GM18519 (cell line): ENCODE measurements around the gene M6PR.

Experiments
- ATAC-seq: cut with Tn5 transposase; IDR thresholded peaks from one replicate; pipeline ENCODE4 v1.9.1; 2021; ENCODE audit warnings: mild to moderate bottlenecking, moderate library complexity; ENCODE audit not compliant: unreplicated experiment, low FRiP score

The M6PR gene

GRCh38 chr12:8949342-8950220 is at the start of gene M6PR:
Gene M6PR, minus strand, starts transcription at chr12:8949645. Its CDS starts 3,241 bp downstream, at chr12:8946404.
- ATAC-seq: peak; percentile 78

DNA sequence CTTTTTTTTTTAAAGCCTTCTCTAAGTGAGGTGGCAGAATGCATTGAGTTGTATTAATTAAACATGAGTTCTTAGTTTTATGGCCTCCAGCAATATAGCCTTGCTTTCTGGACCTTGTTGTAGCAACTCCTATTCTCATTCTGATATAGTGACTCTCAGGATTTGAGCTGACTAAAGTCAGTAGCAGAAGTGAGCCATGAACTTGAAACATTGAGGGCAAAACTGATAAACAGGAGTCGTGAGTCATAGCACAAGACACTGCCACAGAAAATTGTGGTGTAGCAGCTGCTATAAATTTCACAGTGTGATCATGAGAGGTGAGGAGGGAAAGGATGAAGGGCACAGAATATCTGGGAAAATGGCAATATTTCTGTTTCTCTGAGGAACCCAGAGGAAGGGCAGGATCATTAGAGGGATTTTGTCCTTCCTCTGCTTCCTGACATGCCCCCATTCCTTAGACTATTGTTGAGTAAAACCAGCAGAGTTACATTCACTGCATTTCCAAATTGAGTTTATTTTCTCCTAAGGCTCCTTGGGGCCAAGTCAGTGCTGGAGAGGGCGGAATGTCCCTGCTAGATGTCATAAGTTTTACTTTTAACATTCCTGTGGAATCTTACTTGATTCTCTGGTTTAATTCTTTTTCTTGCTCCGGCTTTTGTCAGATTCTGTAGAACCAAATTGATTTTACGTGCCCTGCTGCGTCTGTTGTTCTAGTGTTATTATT is 47.4 kb upstream of the M6PR start:
- ATAC-seq: peak; percentile 96

DNA sequence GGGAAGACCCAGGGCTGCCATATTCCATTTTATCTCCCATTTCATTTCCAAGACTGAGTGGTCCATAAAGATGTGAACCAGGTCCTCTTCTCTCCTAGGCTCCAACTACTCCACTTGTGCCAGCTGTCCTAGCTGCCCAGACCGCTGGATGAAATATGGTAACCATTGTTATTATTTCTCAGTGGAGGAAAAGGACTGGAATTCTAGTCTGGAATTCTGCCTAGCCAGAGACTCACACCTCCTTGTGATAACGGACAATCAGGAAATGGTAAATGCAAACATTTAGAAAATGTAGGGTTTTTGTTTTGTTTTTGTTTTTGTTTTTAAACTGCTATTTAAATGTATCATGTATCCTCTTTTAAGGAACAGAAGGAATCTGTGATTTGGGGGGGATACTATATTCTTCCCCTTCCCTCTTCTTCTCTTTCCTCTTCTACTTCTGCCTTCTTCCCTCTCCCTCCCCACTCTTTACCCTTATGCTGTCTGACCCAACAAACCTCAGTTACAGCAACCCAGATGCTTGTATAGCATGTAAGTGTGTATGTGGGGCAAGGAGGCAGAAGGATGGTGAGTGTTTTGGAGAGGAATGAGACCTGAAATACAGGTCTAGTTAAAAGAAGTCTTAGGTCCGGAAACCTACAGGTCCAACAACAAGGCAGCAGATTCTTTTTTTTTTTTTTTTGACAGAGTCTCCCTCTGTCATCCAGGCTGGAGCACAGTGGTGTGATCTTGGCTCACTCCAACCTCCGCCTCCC is 45.8 kb upstream of the M6PR start:
- no peak for ATAC-seq

GRCh38 chr12:8993827-8994226 is 44.4 kb upstream of the M6PR start:
- no peak for ATAC-seq

DNA sequence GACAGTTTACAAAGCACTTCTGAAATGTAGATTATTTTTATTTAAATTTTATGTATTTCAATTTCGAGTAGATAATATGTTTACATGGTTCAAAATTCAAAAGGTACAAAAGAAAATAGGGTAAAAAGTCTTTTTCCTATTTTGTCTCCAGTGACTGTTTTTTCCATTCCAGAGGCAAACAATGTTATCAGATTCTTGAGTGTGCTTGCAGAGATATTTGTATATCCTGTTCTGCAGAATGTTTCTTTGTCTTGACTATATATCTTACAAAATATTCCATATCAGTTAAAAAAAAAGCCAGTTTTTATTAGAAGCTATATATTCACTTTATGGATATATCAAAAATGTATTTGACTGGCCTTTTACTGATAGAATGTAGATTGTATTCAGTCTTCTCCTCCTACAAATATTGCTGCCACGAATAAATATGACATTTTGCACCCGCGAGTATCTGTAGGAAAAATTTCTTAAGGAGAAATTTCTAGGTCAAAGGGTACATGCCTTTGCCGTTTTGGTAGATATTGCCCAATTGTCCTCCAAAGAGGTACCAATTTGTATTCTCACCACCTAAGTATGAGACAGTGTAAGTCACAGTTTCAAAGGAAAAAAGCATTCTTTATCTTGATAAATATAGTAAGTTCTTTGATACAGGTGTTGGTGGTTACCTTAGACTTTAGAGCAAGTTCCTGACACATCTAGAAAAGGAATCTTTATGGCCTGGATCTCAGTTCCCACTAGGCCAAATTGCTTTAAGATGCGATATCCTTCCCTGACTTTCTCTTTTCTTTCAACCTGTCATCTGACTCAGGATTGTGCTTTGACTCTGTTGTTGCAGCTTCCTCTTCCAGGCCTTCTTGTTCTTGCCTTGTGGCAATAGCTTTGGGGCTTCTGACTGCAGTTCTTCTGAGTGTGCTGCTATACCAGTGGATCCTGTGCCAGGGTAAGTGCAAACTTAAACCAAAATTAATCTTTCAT is 42.2 kb upstream of the M6PR start:
- no peak for ATAC-seq

GRCh38 chr12:8989413-8989812 is 40.0 kb upstream of the M6PR start, which contains the start of gene KLRG1:
Gene KLRG1, plus strand, starts transcription at chr12:8989546. Its CDS starts 90 bp downstream, at chr12:8989636.
- no peak for ATAC-seq

DNA sequence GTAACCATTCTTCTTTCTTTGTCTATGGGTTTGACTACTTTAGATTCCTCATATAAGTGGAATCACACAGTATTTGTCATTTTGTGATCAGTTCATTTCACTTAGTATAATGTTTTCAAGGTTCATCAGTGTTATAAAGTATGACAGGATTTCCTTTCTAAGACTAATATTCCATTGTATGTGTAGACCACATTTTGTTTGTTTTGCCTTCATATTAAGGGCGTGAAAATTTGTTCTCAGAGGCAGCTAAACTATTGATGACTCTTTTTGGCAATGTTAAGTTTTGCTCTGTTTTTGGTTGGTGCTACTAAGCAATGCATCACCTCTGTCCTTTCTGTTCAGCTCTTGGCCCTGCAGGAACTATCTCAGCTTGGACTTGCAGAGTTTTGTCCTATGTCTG is 38.2 kb upstream of the M6PR start:
- no peak for ATAC-seq

GRCh38 chr12:8987163-8987562 is 37.7 kb upstream of the M6PR start:
- no peak for ATAC-seq

DNA sequence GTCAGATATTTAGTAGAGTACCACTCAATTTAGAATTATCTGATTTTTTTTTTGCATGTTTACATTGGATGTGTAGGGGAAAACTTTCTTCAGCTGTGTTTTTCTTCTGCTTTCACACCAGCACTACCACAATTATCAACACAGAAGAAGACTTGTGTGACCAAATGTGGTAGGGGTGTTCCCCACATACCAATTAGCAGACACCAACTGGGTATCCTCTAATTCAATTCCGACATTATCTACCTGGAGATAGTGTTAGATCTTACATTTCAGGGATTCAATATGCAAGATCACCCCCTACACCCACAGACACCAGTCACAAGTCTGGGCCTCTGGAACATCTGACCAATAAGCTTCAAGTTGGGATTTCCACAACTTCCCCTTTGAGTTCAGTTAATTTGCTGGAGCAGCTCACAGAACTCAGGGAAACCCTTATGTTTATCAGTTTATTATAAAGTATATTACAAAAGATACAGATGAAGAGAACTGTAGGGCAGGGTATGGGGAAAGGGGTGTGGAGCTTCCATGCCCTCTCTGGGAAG is 35.8 kb upstream of the M6PR start:
- ATAC-seq: no peak

DNA sequence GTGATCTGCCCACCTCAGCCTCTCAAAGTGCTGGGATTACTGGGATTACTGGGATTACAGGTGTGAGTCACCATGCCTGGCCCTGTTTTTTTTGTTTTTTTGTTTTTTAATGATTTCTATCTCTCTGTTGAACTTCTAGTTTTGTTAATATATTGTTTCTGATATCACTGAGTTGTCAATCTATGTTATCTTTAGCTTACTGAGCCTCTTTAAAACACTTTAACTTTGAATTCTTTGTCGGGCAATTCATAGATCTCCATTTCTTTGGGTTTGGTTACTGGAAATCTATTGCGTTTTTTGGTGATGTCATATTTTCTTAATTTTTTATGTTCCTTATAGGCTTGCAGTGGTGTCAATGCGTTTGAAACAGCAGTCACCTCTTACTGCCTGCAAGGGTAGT is 30.7 kb upstream of the M6PR start:
- ATAC-seq: no peak

GRCh38 chr12:8970432-8970831 is 21.0 kb upstream of the M6PR start:
- no peak for ATAC-seq

DNA sequence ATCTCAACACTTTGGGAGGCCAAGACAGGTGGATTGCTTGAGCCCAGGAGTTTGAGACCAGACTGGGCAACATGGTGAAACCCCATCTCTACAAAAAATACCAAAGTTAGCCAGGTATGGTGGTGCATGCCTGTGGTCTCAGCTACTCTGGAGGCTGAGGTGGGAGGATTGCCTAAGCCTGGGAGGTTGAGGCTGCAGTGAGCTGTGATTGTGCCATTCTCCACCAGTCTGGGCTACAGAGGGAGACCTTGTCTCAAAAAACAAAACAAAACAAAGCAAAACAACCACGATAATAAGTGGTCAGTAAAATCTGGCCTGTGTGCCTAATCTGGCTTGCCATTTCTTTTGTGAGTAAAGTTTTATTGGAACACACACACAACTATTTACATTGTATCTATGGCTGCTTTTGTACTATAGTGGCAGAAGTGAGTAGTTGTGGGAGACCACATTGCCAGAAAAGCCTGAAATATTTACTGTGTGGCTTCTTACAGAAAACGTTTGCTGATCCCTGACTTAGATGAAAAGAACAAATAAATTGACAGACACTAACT is 20.5 kb upstream of the M6PR start:
- no peak for ATAC-seq

GRCh38 chr12:8968761-8969160 is 19.3 kb upstream of the M6PR start:
- ATAC-seq: no peak

- ATAC-seq: no peak
Observed at GRCh38 chr12:8960176-8960575, 10.7 kb upstream of the M6PR start.

DNA sequence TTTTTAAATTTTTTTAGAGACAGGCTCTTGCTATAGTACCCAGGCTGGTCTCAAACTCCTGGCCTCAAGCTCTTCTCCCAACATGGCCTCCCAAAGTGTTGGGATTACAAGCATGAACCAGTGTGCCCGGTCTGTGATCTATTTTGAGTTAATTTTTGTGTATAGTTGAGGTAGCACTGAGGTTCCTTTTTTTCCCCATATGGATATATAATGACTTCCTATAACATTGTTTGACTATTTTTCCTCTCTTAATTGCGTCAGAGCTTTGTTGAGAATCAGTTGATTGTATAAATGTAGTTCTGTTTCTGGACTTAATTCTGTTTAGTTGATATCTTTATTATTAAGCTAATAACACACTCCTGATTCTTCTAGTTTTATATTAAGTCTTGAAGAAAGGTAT is 8.6 kb upstream of the M6PR start:
- ATAC-seq: no peak

DNA sequence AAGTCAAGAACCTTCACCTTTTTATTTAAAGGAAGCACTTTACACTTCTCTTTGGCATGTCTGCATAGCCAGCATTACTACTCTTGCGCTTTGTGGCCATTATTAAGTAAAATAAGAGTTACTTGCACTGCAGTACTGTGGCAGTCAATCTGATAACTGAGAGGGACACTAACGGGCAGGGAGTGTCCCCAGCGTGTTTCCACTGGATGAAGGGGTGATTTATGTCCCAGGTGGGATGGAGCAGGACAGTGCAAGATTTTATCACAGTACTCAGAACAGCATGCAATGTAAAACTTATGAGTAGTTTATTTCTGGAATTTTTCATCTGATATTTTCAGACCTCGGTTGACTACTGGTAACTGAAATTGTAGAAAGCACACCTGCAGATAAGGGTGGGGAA is 8.1 kb upstream of the M6PR start:
- ATAC-seq: no peak

DNA sequence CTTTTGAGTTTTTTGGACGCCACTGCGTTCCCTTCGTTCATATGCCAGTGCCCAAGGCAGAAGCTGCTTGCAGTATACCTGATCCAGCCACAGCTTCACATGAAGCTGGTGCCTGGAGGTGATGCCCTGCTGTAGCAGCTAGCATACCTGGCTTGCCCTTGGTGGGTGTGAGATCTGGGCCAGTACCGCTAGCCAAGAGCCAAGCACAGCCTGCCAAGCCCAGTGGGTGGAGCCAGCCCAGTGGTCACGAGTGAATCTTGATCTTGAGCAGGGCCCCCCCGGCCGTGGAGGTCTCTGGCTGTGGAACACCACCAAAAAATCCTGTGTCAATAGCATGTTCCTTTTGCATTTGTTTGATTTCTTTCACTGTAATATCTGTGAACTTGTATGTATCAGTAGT is 7.3 kb upstream of the M6PR start:
- ATAC-seq: no peak

- ATAC-seq: no peak
Observed at GRCh38 chr12:8956073-8956472, 6.6 kb upstream of the M6PR start.

DNA sequence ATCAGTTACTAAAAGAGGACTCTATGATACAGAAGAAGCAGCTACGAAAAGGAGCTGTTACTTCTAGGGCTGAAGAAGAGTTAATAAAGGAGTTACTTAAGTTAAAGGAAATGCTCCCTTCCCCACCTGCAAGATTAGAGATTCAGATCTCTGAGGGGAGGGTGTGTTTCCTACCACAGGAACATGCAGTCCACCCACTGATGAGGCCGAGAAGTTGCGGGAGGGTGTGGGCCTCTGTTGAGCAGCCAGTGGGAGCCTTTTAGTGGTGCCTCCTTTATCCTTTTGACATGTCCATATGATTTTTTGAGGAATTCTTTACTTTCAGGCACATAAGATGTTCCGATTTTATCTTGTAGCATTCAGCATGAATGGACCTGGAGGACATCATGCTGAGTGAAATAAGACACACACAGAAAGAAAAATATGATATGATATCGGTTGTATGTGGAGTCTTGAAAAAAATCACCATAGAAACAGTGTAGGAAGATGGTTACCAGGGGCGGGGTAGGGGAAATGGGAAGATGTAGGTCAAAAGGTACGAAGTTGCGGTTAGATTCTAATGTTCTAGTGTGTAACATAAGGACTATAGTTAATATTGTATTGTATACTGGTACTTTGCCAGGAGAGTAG is 4.4 kb upstream of the M6PR start:
- no peak for ATAC-seq
